Measurements from ENCODE around the gene BCL10. TPM values are rescaled to one million over a fixed set of nuclear protein-coding genes. Genes with fewer than 3 reads are reported as not detected.
A peak's percentile ranks its signal among the peaks of the same experiment; 100 is the strongest.

The BCL10 gene
- total RNA-seq, 2 experiments from 2014 or later, result 50.0 to 52.0 TPM

DNA sequence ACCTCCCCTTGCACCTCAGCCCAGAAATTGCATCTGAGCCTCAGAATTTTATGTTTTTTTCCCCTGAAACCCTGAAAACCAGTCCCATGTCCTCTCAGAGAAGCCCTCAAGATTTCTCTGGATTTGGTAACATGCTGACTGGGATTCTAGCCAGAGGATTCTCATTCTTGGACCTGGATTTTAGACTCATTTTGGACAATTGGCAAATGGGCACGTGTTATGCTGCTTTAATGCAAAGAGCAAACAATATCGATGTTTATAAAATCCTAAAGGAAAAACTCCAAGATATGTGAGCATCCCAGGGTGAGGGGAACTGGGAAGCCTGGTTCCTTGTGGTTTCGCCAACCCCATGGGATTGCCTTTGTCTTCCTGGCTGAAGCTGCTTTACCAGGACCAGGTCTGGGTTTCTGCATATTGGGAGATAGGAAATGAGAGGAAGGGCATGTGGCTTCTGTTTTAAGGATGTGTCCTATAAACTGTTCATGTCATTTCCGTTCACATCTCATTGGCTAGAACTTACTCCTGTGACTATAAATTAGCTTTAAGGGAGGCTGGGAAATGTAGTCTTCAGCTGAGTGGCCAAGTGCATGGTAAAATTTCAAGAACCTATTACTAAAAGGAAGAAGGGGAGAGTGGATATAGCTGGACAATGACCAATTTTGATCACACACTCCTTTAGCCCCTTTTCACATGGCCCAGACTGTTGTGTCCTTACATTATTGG lies 27.2 kb upstream of the BCL10 start:
- ATAC-seq (ENCODE audit: poor library complexity), result no peak
- intact Hi-C loops (cut with DNase I, micrococcal nuclease), result no loop called here
- H3K4me1 Mint-ChIP-seq (ENCODE audit: low read depth), result peaks cover 5% of the 10 kb centered on the region
- H3K4me3 ChIP-seq (ENCODE audit: low read length), result no peak overlapping the region
- ChIA-PET POLR2A (no interaction called here), CTCF (no interaction called here)
- H3K4me1 ChIP-seq (ENCODE audit: insufficient read depth, low read length), result peaks cover 13% of the 10 kb centered on the region
- H3K27me3 ChIP-seq (ENCODE audit: control insufficient read depth in 1 of 2, insufficient read depth in 2 of 2, low read length in 2 of 2), result peaks cover 2 to 4% of the 10 kb centered on the region in 2 experiments
- H3K27ac ChIP-seq (ENCODE audit: low read depth in 1 of 2, low read length in 2 of 2), result no peak overlapping the region
- TF ChIP-seq, protein P1, sequence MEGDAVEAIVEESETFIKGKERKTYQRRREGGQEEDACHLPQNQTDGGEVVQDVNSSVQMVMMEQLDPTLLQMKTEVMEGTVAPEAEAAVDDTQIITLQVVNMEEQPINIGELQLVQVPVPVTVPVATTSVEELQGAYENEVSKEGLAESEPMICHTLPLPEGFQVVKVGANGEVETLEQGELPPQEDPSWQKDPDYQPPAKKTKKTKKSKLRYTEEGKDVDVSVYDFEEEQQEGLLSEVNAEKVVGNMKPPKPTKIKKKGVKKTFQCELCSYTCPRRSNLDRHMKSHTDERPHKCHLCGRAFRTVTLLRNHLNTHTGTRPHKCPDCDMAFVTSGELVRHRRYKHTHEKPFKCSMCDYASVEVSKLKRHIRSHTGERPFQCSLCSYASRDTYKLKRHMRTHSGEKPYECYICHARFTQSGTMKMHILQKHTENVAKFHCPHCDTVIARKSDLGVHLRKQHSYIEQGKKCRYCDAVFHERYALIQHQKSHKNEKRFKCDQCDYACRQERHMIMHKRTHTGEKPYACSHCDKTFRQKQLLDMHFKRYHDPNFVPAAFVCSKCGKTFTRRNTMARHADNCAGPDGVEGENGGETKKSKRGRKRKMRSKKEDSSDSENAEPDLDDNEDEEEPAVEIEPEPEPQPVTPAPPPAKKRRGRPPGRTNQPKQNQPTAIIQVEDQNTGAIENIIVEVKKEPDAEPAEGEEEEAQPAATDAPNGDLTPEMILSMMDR (IDR thresholded peaks at IDR 0.05), result no peak
- H3K9me3 ChIP-seq (ENCODE audit: control insufficient read depth in 1 of 2, insufficient read depth in 1 of 2, low read length in 2 of 2), result peaks cover 0 to 4% of the 10 kb centered on the region in 2 experiments
- no peak overlapping the region for H3K27ac Mint-ChIP-seq
- H3K36me3 Mint-ChIP-seq (ENCODE audit: low read depth), result no peaks in the 10 kb centered on the region
- DNase-seq, result no peak
- no peaks in the 10 kb centered on the region for H3K36me3 ChIP-seq (ENCODE audit: insufficient read depth, low read length)
- H3K4me3 Mint-ChIP-seq, result no peak overlapping the region
- H3K9me3 Mint-ChIP-seq, result no peaks in the 10 kb centered on the region
- peaks cover 15% of the 10 kb centered on the region for H3K27me3 Mint-ChIP-seq

DNA sequence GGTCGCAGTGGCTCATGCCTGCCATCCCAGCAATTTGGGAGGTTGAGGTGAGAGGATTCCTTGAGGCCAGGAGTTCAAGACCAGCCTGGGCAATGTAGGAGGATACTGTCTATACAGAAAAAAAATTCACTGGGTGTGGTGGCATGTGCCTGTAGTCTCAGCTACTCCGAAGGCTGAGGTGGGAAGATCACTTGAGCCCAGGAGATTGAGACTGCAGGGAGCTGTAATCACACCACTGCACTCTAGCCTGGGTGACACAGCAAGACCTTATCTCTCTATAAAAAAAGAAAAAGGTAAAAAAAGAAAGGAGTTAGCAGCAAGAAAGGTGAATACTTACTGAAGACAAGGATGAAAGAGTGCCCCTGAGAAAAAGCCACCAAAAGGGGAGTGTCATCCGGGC lies 23.7 kb upstream of the BCL10 start:
- POLR2A ChIA-PET, result no interaction called here
- CTCF ChIA-PET, result no interaction called here
- H3K27me3 ChIP-seq (ENCODE audit: control insufficient read depth in 1 of 2, insufficient read depth in 2 of 2, low read length in 2 of 2), result no peaks in the 10 kb centered on the region
- Mint-ChIP-seq H3K36me3 (ENCODE audit: low read depth) (no peaks in the 10 kb centered on the region), H3K4me3 (no peak overlapping the region), H3K27me3 (no peaks in the 10 kb centered on the region), H3K27ac (no peak overlapping the region), H3K4me1 (ENCODE audit: low read depth) (peaks cover 10% of the 10 kb centered on the region), H3K9me3 (no peaks in the 10 kb centered on the region)
- peaks cover 13% of the 10 kb centered on the region for H3K4me1 ChIP-seq (ENCODE audit: insufficient read depth, low read length)
- TF ChIP-seq, protein P1 (IDR thresholded peaks at IDR 0.05), result no peak
- intact Hi-C loops (cut with DNase I, micrococcal nuclease), result no loop called here
- no peak for ATAC-seq (ENCODE audit: poor library complexity)
- no peaks in the 10 kb centered on the region for H3K9me3 ChIP-seq (ENCODE audit: control insufficient read depth in 1 of 2, insufficient read depth in 1 of 2, low read length in 2 of 2)
- DNase-seq, result no peak
- no peak overlapping the region for H3K27ac ChIP-seq (ENCODE audit: low read depth in 1 of 2, low read length in 2 of 2)
- H3K4me3 ChIP-seq (ENCODE audit: low read length), result no peak overlapping the region
- no peaks in the 10 kb centered on the region for H3K36me3 ChIP-seq (ENCODE audit: insufficient read depth, low read length)

DNA sequence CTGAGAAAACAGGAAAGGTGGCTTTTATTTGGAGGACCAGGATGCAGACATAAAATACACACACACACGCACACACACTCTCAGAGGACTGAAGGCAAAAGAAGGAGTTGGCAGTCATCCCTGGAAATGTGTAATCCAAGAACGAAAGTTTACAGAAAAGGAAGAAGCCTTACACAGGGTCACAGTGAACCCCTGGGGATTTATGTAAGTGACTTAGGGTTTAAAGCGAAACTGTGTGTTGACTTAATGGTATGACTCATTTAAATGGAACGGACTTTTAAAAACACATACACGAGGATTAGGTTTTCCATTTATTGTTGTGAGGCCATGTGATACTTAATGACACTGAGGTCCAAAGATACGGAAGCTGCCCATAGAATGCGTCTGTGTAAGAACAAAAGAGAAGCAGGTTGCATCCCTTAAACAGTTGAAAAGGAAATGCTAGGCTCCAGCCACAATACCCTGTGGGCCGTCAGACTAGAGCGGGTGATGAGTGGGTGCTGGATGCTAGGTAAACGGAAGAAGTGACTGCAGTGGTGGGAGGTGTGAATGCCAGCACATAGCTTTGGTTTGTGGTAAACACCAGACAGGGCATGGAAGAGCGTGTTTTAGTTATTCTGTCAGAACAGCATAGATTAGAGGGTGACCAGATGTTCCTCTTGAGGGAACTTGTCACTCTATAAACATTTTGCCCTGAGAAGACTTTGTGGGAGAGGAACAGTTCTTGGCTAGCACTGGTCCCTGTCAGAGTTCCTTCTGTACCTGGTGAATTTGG lies 21.6 kb upstream of the BCL10 start:
- ChIA-PET POLR2A (no interaction called here), CTCF (interaction anchor here (1.6 kb wide), 1 partner anchor 18 kb away, joined by 3 read pairs; no protein-coding TSS in a partner anchor)
- peak; percentile 87 for ATAC-seq (ENCODE audit: poor library complexity)
- Histone ChIP-seq H3K4me1 (ENCODE audit: insufficient read depth, low read length) (peaks cover 13% of the 10 kb centered on the region), H3K27me3 (ENCODE audit: control insufficient read depth in 1 of 2, insufficient read depth in 2 of 2, low read length in 2 of 2) (no peaks in the 10 kb centered on the region), H3K4me3 (ENCODE audit: low read length) (no peak overlapping the region), H3K36me3 (ENCODE audit: insufficient read depth, low read length) (no peaks in the 10 kb centered on the region), H3K9me3 (ENCODE audit: control insufficient read depth in 1 of 2, insufficient read depth in 1 of 2, low read length in 2 of 2) (no peaks in the 10 kb centered on the region), H3K27ac (ENCODE audit: low read depth in 1 of 2, low read length in 2 of 2) (no peak overlapping the region)
- intact Hi-C loops (cut with DNase I, micrococcal nuclease), result no loop called here
- Mint-ChIP-seq H3K27me3 (no peaks in the 10 kb centered on the region), H3K9me3 (no peaks in the 10 kb centered on the region), H3K4me3 (no peak overlapping the region), H3K4me1 (ENCODE audit: low read depth) (peaks cover 10% of the 10 kb centered on the region), H3K27ac (peak overlapping the region; percentile 19), H3K36me3 (ENCODE audit: low read depth) (no peaks in the 10 kb centered on the region)
- TF ChIP-seq, protein P1 (IDR thresholded peaks at IDR 0.05), result no peak
- DNase-seq, result peak in 11 of 14 experiments; percentile 16 to 81 (median 31)
